22Rv1 (cell line): ENCODE data around the gene CCDC174.

Experiments used
- CTCF ChIP-seq: fragments of 450-650 bp; IDR thresholded peaks from 2 replicates; pipeline ENCODE4 v1.5.1; 2017; ENCODE audit warnings: mild to moderate bottlenecking
- ZFX ChIP-seq: fragments of 450-650 bp; IDR thresholded peaks from 2 replicates; pipeline ENCODE4 v1.6.1; 2017; ENCODE audit warnings: antibody characterized with exemption, borderline replicate concordance

- TF ChIP-seq CTCF (no peak), ZFX (no peak)
Measured at GRCh38 chr3:14649466-14649865, 2.1 kb upstream of the CCDC174 start.
